ENCODE measurements around the gene EXD3. TPM values are rescaled to one million over a fixed set of nuclear protein-coding genes. Genes with fewer than 3 reads are reported as not detected.

EXD3 gene
- polyA plus RNA-seq, 1 of the 3 experiments (the other 2 are of a cell fraction): 11.5 TPM

GRCh38 chr9:137352511-137353222, 70.3 kb downstream of the EXD3 start:
- WGBS (ENCODE audit: low lambda C conversion rate): 82% methylated on average over 16 of the region's 26 CpGs
- TF ChIP-seq TCF12 (IDR thresholded peaks at IDR 0.05) (no peak), RAD21 (IDR thresholded peaks at IDR 0.05; ENCODE audit: low read length) (no peak), GABPA (IDR thresholded peaks at IDR 0.05; ENCODE audit: low read depth) (no peak)

GRCh38 chr9:137351781-137352501, 71.0 kb downstream of the EXD3 start:
- ChIA-PET POLR2A (no interaction called here), CTCF (no interaction called here)
- Histone ChIP-seq H3K36me3 (replicated peaks in 1 of 2; ENCODE audit: control insufficient read depth in 1 of 2, insufficient read depth in 2 of 2, low read length in 1 of 2) (no peaks in the 10 kb centered on the region), H3K79me2 (ENCODE audit: insufficient read depth) (no peaks in the 10 kb centered on the region), H3K4me3 (ENCODE audit: low read depth in 2 of 2, low read length in 1 of 2) (no peak overlapping the region), H3K4me2 (no peak overlapping the region), H2AFZ (ENCODE audit: low read depth) (no peak overlapping the region), H3K4me1 (ENCODE audit: control insufficient read depth in 1 of 2, insufficient read depth in 2 of 2, low read depth in 1 of 2, low read length in 1 of 2) (no peaks in the 10 kb centered on the region), H4K20me1 (ENCODE audit: insufficient read depth) (no peaks in the 10 kb centered on the region), H3F3A (replicated peaks; ENCODE audit: insufficient read depth) (no peaks in the 10 kb centered on the region), H3K27me3 (ENCODE audit: insufficient read depth) (no peaks in the 10 kb centered on the region), H3K9ac (no peak overlapping the region), H3K9me3 (no peaks in the 10 kb centered on the region), H3K27ac (ENCODE audit: low read depth in 2 of 2, low read length in 1 of 2) (no peak overlapping the region), H3K9me2 (no peaks in the 10 kb centered on the region)
- TF ChIP-seq FOXM1 (IDR thresholded peaks at IDR 0.05; ENCODE audit: low read depth) (no peak), NFIC (IDR thresholded peaks at IDR 0.05; ENCODE audit: borderline replicate concordance) (no peak), CHD2 (IDR thresholded peaks at IDR 0.05; ENCODE audit: low read length, partially characterized antibody) (no peak), RCOR1 (IDR thresholded peaks at IDR 0.05; ENCODE audit: low read length) (no peak), MXI1 (IDR thresholded peaks at IDR 0.05; ENCODE audit: low read depth, low read length) (no peak), GATA2 (CRISPR knock-in tag; IDR thresholded peaks at IDR 0.05) (no peak), GABPA (IDR thresholded peaks at IDR 0.05; ENCODE audit: low read depth) (no peak), YY1 (IDR thresholded peaks at IDR 0.05; ENCODE audit: low read depth) (no peak), USF2 (IDR thresholded peaks at IDR 0.05; ENCODE audit: borderline replicate concordance, low read depth, low read length) (no peak)
- WGBS (ENCODE audit: low lambda C conversion rate): 75% methylated on average over 4 of the region's 23 CpGs
- DNase-seq: no peak

More at GRCh38 chr9:137352511-137353222, 70.3 kb downstream of the EXD3 start:
- no peak overlapping the region for H3K4me2 ChIP-seq
- H4K20me1 ChIP-seq (ENCODE audit: insufficient read depth): no peaks in the 10 kb centered on the region
- H3K9ac ChIP-seq: no peak overlapping the region
- H3K27me3 ChIP-seq (ENCODE audit: insufficient read depth): no peaks in the 10 kb centered on the region
- H3K4me1 ChIP-seq (ENCODE audit: control insufficient read depth in 1 of 2, insufficient read depth in 2 of 2, low read depth in 1 of 2, low read length in 1 of 2): no peaks in the 10 kb centered on the region
- no peak for DNase-seq
- H3K4me3 ChIP-seq (ENCODE audit: low read depth in 2 of 2, low read length in 1 of 2): no peak overlapping the region
- no peaks in the 10 kb centered on the region for H3K79me2 ChIP-seq (ENCODE audit: insufficient read depth)
- CTCF ChIA-PET: no interaction called here
- H3K9me3 ChIP-seq: no peaks in the 10 kb centered on the region
- no peaks in the 10 kb centered on the region for H3F3A ChIP-seq (replicated peaks; ENCODE audit: insufficient read depth)
- no peaks in the 10 kb centered on the region for H3K9me2 ChIP-seq
- H3K36me3 ChIP-seq (replicated peaks in 1 of 2; ENCODE audit: control insufficient read depth in 1 of 2, insufficient read depth in 2 of 2, low read length in 1 of 2): no peaks in the 10 kb centered on the region
- no peak overlapping the region for H3K27ac ChIP-seq (ENCODE audit: low read depth in 2 of 2, low read length in 1 of 2)
- POLR2A ChIA-PET: no interaction called here
- H2AFZ ChIP-seq (ENCODE audit: low read depth): no peak overlapping the region

Measured in SK-N-SH (cell line).